Measurements from ENCODE around the gene RIMBP2. TPM values are rescaled to one million over a fixed set of nuclear protein-coding genes. Genes with fewer than 3 reads are reported as not detected.

Gene RIMBP2
- total and polyA plus RNA-seq, 2 donors (not counting 1 experiment from before 2014, with no cell fraction given): 0.17 TPM; not detected in 1

DNA sequence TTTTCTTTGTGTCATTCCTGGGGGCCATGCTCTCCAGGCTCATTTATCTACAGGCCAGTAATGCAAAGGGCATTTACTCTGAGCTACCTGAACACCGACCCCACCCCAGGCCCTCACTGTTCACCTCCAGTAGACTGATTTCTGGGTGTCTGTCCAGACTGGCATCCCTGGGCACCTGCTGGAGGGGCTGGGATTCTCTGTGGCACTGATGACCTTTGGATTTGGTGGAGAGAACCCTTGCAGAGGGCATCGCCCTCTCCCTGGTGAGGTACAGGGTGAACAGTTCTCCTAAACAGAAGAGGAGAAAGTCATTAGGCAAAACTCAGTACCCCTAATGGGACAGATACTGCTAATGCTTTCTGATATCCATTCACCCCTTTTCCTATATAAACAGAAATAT is 27.1 kb upstream of the RIMBP2 start:
- no peaks in the 10 kb centered on the region for H3K4me1 ChIP-seq (ENCODE audit: control insufficient read depth, extremely low read depth, insufficient read depth, low read length)
- no peak overlapping the region for H3K4me3 ChIP-seq (replicated peaks in 1 of 4; ENCODE audit: control extremely low read depth in 1 of 4, insufficient read depth in 1 of 4, low read depth in 3 of 4, low read length in 4 of 4)
- no peaks in the 10 kb centered on the region for H3K27me3 ChIP-seq (ENCODE audit: control insufficient read depth, insufficient read depth, low read length)
- no peaks in the 10 kb centered on the region for H3K36me3 ChIP-seq (ENCODE audit: control insufficient read depth, insufficient read depth, low read length)
- no peaks in the 10 kb centered on the region for H3K9me3 ChIP-seq (ENCODE audit: control insufficient read depth, insufficient read depth, low read depth, low read length)
- no peaks in the 10 kb centered on the region for H4K20me1 ChIP-seq (ENCODE audit: control insufficient read depth, extremely low read depth, insufficient read depth, low read length)
- H3K9ac ChIP-seq (ENCODE audit: insufficient read depth, low read length): no peak overlapping the region
- H3K79me2 ChIP-seq (ENCODE audit: control insufficient read depth, insufficient read depth, low read length): no peaks in the 10 kb centered on the region
- no peak overlapping the region for H3K27ac ChIP-seq (ENCODE audit: insufficient read depth, low read length)
- no peak overlapping the region for H2AFZ ChIP-seq (ENCODE audit: low read length)
- no peak for DNase-seq (ENCODE audit: low read depth in 2 of 2)
- TF ChIP-seq, protein P1, sequence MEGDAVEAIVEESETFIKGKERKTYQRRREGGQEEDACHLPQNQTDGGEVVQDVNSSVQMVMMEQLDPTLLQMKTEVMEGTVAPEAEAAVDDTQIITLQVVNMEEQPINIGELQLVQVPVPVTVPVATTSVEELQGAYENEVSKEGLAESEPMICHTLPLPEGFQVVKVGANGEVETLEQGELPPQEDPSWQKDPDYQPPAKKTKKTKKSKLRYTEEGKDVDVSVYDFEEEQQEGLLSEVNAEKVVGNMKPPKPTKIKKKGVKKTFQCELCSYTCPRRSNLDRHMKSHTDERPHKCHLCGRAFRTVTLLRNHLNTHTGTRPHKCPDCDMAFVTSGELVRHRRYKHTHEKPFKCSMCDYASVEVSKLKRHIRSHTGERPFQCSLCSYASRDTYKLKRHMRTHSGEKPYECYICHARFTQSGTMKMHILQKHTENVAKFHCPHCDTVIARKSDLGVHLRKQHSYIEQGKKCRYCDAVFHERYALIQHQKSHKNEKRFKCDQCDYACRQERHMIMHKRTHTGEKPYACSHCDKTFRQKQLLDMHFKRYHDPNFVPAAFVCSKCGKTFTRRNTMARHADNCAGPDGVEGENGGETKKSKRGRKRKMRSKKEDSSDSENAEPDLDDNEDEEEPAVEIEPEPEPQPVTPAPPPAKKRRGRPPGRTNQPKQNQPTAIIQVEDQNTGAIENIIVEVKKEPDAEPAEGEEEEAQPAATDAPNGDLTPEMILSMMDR (conservative IDR thresholded peaks at IDR 0.05 in 1 of 2, IDR thresholded peaks at IDR 0.05 in 1 of 2; ENCODE audit: low read depth in 1 of 2, low read length in 2 of 2): no peak
- no peak for TF ChIP-seq EZH2 (IDR thresholded peaks at IDR 0.05; ENCODE audit: low read length, missing control alignments)
- no peak overlapping the region for H3K4me2 ChIP-seq (ENCODE audit: extremely low read depth, insufficient read depth, low read length)

DNA sequence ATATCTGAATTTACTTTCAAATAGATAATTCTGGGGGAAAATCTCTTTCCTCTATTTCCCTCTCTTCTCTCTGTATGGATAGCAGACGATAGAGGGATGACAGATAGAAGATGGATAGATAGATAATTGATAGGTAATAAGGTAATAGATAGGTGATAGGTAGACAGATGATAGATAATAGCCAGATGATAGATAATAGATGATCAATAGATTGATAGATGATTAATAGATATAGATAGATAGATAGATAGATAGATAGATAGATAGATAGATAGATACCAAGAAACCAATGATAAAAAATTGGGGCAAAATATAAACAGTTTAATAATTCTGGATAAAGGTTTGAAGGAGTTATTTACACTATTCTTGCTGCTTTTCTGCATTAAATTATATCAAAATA is 26.6 kb upstream of the RIMBP2 start:
- no peak overlapping the region for H2AFZ ChIP-seq (ENCODE audit: low read length)
- no peak overlapping the region for H3K9ac ChIP-seq (ENCODE audit: insufficient read depth, low read length)
- no peaks in the 10 kb centered on the region for H3K36me3 ChIP-seq (ENCODE audit: control insufficient read depth, insufficient read depth, low read length)
- H3K27me3 ChIP-seq (ENCODE audit: control insufficient read depth, insufficient read depth, low read length): no peaks in the 10 kb centered on the region
- H3K4me2 ChIP-seq (ENCODE audit: extremely low read depth, insufficient read depth, low read length): no peak overlapping the region
- no peaks in the 10 kb centered on the region for H3K9me3 ChIP-seq (ENCODE audit: control insufficient read depth, insufficient read depth, low read depth, low read length)
- no peaks in the 10 kb centered on the region for H3K79me2 ChIP-seq (ENCODE audit: control insufficient read depth, insufficient read depth, low read length)
- no peak overlapping the region for H3K4me3 ChIP-seq (replicated peaks in 1 of 4; ENCODE audit: control extremely low read depth in 1 of 4, insufficient read depth in 1 of 4, low read depth in 3 of 4, low read length in 4 of 4)
- no peak for TF ChIP-seq EZH2 (IDR thresholded peaks at IDR 0.05; ENCODE audit: low read length, missing control alignments)
- TF ChIP-seq, protein P1 (conservative IDR thresholded peaks at IDR 0.05 in 1 of 2, IDR thresholded peaks at IDR 0.05 in 1 of 2; ENCODE audit: low read depth in 1 of 2, low read length in 2 of 2): no peak
- no peak overlapping the region for H3K27ac ChIP-seq (ENCODE audit: insufficient read depth, low read length)
- no peaks in the 10 kb centered on the region for H4K20me1 ChIP-seq (ENCODE audit: control insufficient read depth, extremely low read depth, insufficient read depth, low read length)
- DNase-seq (ENCODE audit: low read depth in 2 of 2): no peak
- H3K4me1 ChIP-seq (ENCODE audit: control insufficient read depth, extremely low read depth, insufficient read depth, low read length): no peaks in the 10 kb centered on the region

DNA sequence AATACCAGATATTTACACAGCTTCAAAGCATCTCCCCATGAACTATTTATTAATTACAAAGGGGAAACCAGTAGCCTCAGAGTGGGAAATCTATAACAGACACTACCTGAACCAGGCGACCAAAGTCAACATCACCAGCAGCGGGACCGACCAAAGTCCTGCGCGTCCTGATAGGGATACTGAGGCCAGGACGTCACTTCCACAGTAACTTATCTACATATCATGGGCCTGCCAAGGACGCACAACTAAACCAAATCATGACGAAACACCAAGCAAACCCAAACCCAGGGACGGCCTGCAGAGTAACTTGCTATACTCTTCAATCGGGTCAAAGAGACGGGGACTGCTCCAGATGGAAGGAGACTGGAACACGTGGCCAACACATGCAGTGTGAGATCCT is 26.0 kb upstream of the RIMBP2 start:
- no peaks in the 10 kb centered on the region for H3K4me1 ChIP-seq (ENCODE audit: control insufficient read depth, extremely low read depth, insufficient read depth, low read length)
- no peak overlapping the region for H2AFZ ChIP-seq (ENCODE audit: low read length)
- H3K27ac ChIP-seq (ENCODE audit: insufficient read depth, low read length): no peak overlapping the region
- no peak overlapping the region for H3K4me3 ChIP-seq (replicated peaks in 1 of 4; ENCODE audit: control extremely low read depth in 1 of 4, insufficient read depth in 1 of 4, low read depth in 3 of 4, low read length in 4 of 4)
- DNase-seq (ENCODE audit: low read depth in 2 of 2): no peak
- no peaks in the 10 kb centered on the region for H3K27me3 ChIP-seq (ENCODE audit: control insufficient read depth, insufficient read depth, low read length)
- H3K9me3 ChIP-seq (ENCODE audit: control insufficient read depth, insufficient read depth, low read depth, low read length): no peaks in the 10 kb centered on the region
- H3K79me2 ChIP-seq (ENCODE audit: control insufficient read depth, insufficient read depth, low read length): no peaks in the 10 kb centered on the region
- H4K20me1 ChIP-seq (ENCODE audit: control insufficient read depth, extremely low read depth, insufficient read depth, low read length): no peaks in the 10 kb centered on the region
- no peak overlapping the region for H3K9ac ChIP-seq (ENCODE audit: insufficient read depth, low read length)
- TF ChIP-seq, protein P1 (conservative IDR thresholded peaks at IDR 0.05 in 1 of 2, IDR thresholded peaks at IDR 0.05 in 1 of 2; ENCODE audit: low read depth in 1 of 2, low read length in 2 of 2): no peak
- TF ChIP-seq EZH2 (IDR thresholded peaks at IDR 0.05; ENCODE audit: low read length, missing control alignments): no peak
- no peak overlapping the region for H3K4me2 ChIP-seq (ENCODE audit: extremely low read depth, insufficient read depth, low read length)
- no peaks in the 10 kb centered on the region for H3K36me3 ChIP-seq (ENCODE audit: control insufficient read depth, insufficient read depth, low read length)

Data from fibroblast of lung (primary cell).